HL-60 (cell line): Measurements from ENCODE around the gene GDPD1.

ENCODE experiments used
- DNase-seq, 2 experiments: peaks; one replicate each; pipeline ENCODE4 v3.0.0-alpha.2; 2010 to 2020; ENCODE audit warnings: low read depth in 1 of 2, low spot score in 1 of 2
- H3K27ac ChIP-seq: fragments of 250-450 bp; sonication (Bioruptor Pico); replicated peaks from 2 replicates; pipeline ENCODE4 v1.5.1; 2020; ENCODE audit warnings: mild to moderate bottlenecking, moderate library complexity
- H3K27me3 ChIP-seq: fragments of 250-450 bp; sonication (Bioruptor Pico); 2 replicates; pipeline ENCODE4 v1.5.1; 2021; ENCODE audit warnings: mild to moderate bottlenecking, moderate library complexity; ENCODE audit not compliant: insufficient read depth, poor library complexity, severe bottlenecking
- H3K4me3 ChIP-seq: replicated peaks from 2 replicates; pipeline ENCODE4 v1.5.1; 2011; ENCODE audit warnings: mild to moderate bottlenecking, control low read depth, low read length; ENCODE audit not compliant: insufficient read depth
- GABPA ChIP-seq: IDR thresholded peaks from 2 replicates; pipeline ENCODE4 v1.6.1; 2012; ENCODE audit warnings: low read depth
- POLR2AphosphoS5 ChIP-seq: IDR thresholded peaks from 2 replicates; pipeline ENCODE4 v1.6.1; 2012; ENCODE audit warnings: low read depth
- SPI1 ChIP-seq: IDR thresholded peaks from 2 replicates; pipeline ENCODE4 v1.6.1; 2012; ENCODE audit warnings: low read depth, mild to moderate bottlenecking, borderline replicate concordance
- TF ChIP-seq, protein P1 (sequence below): IDR thresholded peaks from 2 replicates; pipeline ENCODE4 v1.6.1; 2012; ENCODE audit warnings: low read depth; ENCODE audit not compliant: insufficient replicate concordance
- TF ChIP-seq, protein P2 (sequence below): IDR thresholded peaks from one replicate; pipeline ENCODE4 v1.5.1; 2011; ENCODE audit warnings: low read length, control low read depth, inconsistent platforms; ENCODE audit not compliant: insufficient read depth

GDPD1 gene

DNA sequence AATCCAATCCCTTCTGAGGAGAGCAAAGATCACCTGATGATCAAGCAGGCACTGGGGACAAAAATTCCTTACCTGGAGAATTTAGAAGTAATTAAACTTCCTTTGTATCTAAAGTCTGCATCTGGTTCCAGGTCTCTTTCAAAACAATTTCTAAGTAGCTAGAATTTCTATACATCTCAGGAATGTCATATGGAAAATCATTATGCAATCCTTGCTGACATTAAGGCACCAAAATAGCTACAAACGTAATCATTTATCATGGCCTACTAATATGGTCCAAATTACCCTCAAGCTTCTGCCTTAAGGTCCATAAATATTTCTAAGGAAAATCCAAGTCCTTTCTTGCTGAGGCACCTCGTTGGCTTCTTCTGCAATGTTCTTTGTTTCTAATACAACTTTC lies 78.2 kb downstream of the GDPD1 start:
- Histone ChIP-seq H3K27ac (no peak overlapping the region), H3K4me3 (no peak overlapping the region), H3K27me3 (no peaks in the 10 kb centered on the region)
- TF ChIP-seq, protein P1, sequence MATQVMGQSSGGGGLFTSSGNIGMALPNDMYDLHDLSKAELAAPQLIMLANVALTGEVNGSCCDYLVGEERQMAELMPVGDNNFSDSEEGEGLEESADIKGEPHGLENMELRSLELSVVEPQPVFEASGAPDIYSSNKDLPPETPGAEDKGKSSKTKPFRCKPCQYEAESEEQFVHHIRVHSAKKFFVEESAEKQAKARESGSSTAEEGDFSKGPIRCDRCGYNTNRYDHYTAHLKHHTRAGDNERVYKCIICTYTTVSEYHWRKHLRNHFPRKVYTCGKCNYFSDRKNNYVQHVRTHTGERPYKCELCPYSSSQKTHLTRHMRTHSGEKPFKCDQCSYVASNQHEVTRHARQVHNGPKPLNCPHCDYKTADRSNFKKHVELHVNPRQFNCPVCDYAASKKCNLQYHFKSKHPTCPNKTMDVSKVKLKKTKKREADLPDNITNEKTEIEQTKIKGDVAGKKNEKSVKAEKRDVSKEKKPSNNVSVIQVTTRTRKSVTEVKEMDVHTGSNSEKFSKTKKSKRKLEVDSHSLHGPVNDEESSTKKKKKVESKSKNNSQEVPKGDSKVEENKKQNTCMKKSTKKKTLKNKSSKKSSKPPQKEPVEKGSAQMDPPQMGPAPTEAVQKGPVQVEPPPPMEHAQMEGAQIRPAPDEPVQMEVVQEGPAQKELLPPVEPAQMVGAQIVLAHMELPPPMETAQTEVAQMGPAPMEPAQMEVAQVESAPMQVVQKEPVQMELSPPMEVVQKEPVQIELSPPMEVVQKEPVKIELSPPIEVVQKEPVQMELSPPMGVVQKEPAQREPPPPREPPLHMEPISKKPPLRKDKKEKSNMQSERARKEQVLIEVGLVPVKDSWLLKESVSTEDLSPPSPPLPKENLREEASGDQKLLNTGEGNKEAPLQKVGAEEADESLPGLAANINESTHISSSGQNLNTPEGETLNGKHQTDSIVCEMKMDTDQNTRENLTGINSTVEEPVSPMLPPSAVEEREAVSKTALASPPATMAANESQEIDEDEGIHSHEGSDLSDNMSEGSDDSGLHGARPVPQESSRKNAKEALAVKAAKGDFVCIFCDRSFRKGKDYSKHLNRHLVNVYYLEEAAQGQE = no peak
- TF ChIP-seq GABPA (no peak), POLR2AphosphoS5 (no peak), SPI1 (no peak)
- DNase-seq = no peak

DNA sequence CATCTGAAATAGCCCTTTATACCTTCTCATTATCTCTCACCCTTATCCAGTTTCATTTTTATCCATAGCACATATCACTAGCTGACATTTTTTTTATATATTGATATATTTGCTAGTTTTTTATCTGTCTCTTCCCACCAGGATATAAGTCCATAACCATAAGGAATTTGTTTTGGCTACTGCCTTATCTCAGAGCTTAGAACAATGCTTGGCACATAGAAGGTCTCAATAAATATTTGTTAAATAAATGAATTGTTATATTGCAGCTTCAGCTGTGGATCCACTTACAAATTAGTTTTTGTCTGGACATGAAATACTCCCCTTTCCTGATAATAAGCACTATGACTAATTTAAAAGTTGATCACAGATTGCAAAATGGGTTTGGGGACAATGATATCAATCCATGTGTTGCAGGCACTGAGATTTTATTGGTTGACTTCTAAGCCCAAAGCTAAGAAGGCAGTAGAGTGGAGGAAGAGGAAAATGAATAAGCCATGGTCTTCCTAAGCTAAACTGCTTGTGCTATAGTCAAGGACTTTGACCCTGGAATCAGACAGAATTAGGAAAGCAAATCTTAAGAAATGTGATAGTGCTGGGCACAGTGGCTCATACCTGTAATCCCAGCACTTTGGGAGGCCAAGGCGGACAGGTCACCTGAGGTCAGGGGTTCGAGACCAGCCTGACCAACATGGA lies 79.2 kb downstream of the GDPD1 start:
- Histone ChIP-seq H3K4me3 (no peak overlapping the region), H3K27ac (no peak overlapping the region), H3K27me3 (no peaks in the 10 kb centered on the region)
- no peak for TF ChIP-seq POLR2AphosphoS5
- TF ChIP-seq GABPA = no peak
- TF ChIP-seq, protein P1 = no peak
- TF ChIP-seq SPI1 = no peak
- TF ChIP-seq, protein P2, sequence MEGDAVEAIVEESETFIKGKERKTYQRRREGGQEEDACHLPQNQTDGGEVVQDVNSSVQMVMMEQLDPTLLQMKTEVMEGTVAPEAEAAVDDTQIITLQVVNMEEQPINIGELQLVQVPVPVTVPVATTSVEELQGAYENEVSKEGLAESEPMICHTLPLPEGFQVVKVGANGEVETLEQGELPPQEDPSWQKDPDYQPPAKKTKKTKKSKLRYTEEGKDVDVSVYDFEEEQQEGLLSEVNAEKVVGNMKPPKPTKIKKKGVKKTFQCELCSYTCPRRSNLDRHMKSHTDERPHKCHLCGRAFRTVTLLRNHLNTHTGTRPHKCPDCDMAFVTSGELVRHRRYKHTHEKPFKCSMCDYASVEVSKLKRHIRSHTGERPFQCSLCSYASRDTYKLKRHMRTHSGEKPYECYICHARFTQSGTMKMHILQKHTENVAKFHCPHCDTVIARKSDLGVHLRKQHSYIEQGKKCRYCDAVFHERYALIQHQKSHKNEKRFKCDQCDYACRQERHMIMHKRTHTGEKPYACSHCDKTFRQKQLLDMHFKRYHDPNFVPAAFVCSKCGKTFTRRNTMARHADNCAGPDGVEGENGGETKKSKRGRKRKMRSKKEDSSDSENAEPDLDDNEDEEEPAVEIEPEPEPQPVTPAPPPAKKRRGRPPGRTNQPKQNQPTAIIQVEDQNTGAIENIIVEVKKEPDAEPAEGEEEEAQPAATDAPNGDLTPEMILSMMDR = no peak
- DNase-seq = no peak

DNA sequence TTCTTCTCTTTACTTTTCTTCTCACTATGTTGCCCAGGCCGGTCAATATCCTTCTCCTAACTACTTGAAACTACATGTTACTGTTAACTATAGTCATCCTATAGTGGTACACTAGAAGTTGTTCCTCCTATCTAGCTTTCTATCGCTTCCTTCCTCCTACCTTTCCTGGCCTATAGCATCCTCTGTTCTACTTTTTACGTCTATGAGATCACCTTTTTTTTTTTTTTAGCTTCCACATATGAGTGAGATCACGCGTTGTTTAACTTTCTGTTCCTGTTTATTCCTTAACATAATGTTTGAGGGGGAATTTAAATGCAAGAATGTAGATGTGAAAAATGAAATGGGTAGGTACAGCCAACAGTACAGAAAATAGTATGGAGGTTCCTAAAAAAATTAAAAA lies 80.6 kb downstream of the GDPD1 start:
- no peak for DNase-seq
- no peak overlapping the region for H3K27ac ChIP-seq
- no peak for TF ChIP-seq SPI1
- TF ChIP-seq, protein P1 = no peak
- no peaks in the 10 kb centered on the region for H3K27me3 ChIP-seq
- H3K4me3 ChIP-seq = no peak overlapping the region

DNA sequence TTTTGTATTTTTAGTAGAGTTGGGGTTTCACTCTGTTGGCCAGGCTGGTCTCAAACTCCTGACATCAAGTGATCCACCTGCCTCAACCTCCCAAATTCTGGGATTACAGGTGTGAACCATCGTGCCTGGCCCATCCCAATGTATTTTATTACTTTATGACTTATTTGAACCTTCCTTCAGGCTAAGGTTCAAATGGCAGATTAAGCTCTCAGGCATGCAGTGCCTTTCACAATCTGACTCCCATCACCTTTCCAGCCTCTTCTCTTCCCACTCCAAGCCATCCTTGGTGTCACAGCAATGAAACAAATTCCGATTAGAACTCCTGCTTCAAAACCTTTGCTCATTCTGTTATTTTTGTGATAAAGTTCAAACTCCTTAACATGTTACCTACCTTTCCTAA lies 84.5 kb downstream of the GDPD1 start:
- no peaks in the 10 kb centered on the region for H3K27me3 ChIP-seq
- no peak overlapping the region for H3K27ac ChIP-seq
- H3K4me3 ChIP-seq = no peak overlapping the region
- TF ChIP-seq POLR2AphosphoS5 (no peak), GABPA (no peak), SPI1 (no peak)
- TF ChIP-seq, protein P1 = no peak
- TF ChIP-seq, protein P2 = no peak
- no peak for DNase-seq
